Upper lobe of right lung (tissue), 1 donor: ENCODE results near the gene B3GNT8. TPM values are rescaled to one million over a fixed set of nuclear protein-coding genes. Genes with fewer than 3 reads are reported as not detected.
"Not testable (repeated sequence)": the region's sequence is repeated elsewhere in the genome, so short reads cannot be mapped to it uniquely, and the experiment has no call there.

Experiments used
- ATAC-seq: fragments of 200-7000 bp; cut with Tn5 transposase; one replicate; pipeline ENCODE4 v1.9.1; 2020; ENCODE audit warnings: mild to moderate bottlenecking, moderate library complexity
- DNase-seq: peaks from one replicate; pipeline ENCODE4 v3.0.0-alpha.2; 2020
- H3K27ac ChIP-seq: fragments of 200-600 bp; one replicate; pipeline ENCODE4 v1.8.0; 2022
- H3K27me3 ChIP-seq: fragments of 200-600 bp; one replicate; pipeline ENCODE4 v1.8.0; 2022; ENCODE audit warnings: mild to moderate bottlenecking
- H3K36me3 ChIP-seq: fragments of 200-600 bp; one replicate; pipeline ENCODE4 v1.8.0; 2022
- H3K4me1 ChIP-seq: fragments of 200-600 bp; one replicate; pipeline ENCODE4 v1.8.0; 2022
- H3K4me3 ChIP-seq: fragments of 200-600 bp; one replicate; pipeline ENCODE4 v1.8.0; 2022; ENCODE audit warnings: mild to moderate bottlenecking
- H3K9me3 ChIP-seq: fragments of 200-600 bp; one replicate; pipeline ENCODE4 v1.8.0; 2022
- intact Hi-C: fragments of 100-400 bp; cut with DNase I; formaldehyde crosslinking; loops from one replicate; pipeline ENCODE4 v1.11.0; 2022
- long read RNA-seq: library from polyadenylated mRNA; unstranded; transcript quantifications from one replicate; pipeline ENCODE4 v2.0.0, GENCODE V29; 2021
- total RNA-seq: library from RNA; stranded (reverse); fragmentation: NEBNext Ultra II Directional; extraction: Animal tissue kit (Norgen Biotek cat#: 25700); gene quantifications from one replicate; pipeline ENCODE4 v1.2.1, GENCODE V29; 2021
- TF ChIP-seq, protein P1 (sequence below): fragments of 200-600 bp; IDR thresholded peaks from one replicate; pipeline ENCODE4 v1.8.0; 2022; ENCODE audit warnings: antibody characterized with exemption
- donor health status: DM: no; HTN: yes; CAD: no; lungs with severe emphysema.

B3GNT8 gene, protein sequence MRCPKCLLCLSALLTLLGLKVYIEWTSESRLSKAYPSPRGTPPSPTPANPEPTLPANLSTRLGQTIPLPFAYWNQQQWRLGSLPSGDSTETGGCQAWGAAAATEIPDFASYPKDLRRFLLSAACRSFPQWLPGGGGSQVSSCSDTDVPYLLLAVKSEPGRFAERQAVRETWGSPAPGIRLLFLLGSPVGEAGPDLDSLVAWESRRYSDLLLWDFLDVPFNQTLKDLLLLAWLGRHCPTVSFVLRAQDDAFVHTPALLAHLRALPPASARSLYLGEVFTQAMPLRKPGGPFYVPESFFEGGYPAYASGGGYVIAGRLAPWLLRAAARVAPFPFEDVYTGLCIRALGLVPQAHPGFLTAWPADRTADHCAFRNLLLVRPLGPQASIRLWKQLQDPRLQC
- total RNA-seq = 31.3 TPM
- long read RNA-seq, transcript B3GNT8-202 (2 exons, 463 nt) = major isoform, 7 of 77 reads
- long read RNA-seq, partial matches to known transcripts = 44 of 77 reads
- long read RNA-seq, other reads (novel, unspliced or antisense) = 26 of 77 reads

DNA sequence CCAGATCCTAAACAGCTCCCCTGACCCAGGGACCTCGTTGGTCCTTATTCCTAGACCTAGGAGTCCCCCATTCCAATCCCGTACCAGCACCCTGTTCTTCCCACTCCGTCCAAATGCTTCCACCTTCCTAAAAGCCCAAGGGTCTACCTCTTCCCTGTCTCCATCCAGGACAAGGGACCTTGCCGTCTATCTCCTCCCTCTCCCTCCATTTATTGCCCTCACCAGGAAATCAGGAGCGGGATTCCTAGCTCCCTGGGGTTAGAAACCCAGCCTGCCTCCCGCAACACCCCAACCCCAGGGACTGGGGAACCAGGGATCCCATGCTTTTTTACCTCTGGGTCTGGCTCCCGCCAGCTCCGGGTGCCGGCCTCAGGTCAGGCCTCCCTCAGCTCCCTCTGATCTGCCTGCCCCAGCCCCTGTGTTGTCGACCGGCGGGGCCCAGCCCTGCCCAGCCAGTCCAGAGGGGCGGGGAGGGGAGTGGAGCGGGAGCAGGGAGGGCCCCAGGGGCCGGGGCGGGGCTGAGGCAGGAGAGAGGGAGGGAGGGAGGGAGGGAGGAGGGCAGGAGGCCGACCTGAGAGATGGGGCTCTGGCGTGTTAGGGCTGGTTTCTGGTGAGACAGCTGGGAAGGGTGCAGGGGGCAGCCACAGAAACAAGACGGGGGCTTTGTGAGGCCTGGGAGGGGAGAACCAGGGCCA, at the start of gene B3GNT8:
Gene B3GNT8 (minus strand): TSS at position 423 of the 695 bp plus-strand sequence. CDS start 596 bp downstream, outside the sequence.
- H3K9me3 ChIP-seq = no peaks in the 10 kb centered on the region
- H3K36me3 ChIP-seq = peaks cover 54% of the 10 kb centered on the region
- DNase-seq = peak; percentile 96
- H3K27ac ChIP-seq = peak within 1 kb of the TSS; percentile 87
- H3K4me3 ChIP-seq = peak within 1 kb of the TSS; percentile 68
- peaks cover 34% of the 10 kb centered on the region for H3K4me1 ChIP-seq
- TF ChIP-seq, protein P1, sequence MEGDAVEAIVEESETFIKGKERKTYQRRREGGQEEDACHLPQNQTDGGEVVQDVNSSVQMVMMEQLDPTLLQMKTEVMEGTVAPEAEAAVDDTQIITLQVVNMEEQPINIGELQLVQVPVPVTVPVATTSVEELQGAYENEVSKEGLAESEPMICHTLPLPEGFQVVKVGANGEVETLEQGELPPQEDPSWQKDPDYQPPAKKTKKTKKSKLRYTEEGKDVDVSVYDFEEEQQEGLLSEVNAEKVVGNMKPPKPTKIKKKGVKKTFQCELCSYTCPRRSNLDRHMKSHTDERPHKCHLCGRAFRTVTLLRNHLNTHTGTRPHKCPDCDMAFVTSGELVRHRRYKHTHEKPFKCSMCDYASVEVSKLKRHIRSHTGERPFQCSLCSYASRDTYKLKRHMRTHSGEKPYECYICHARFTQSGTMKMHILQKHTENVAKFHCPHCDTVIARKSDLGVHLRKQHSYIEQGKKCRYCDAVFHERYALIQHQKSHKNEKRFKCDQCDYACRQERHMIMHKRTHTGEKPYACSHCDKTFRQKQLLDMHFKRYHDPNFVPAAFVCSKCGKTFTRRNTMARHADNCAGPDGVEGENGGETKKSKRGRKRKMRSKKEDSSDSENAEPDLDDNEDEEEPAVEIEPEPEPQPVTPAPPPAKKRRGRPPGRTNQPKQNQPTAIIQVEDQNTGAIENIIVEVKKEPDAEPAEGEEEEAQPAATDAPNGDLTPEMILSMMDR = no peak
- intact Hi-C loops = no loop called here
- peak; percentile 90 for ATAC-seq
- H3K27me3 ChIP-seq = no peaks in the 10 kb centered on the region

DNA sequence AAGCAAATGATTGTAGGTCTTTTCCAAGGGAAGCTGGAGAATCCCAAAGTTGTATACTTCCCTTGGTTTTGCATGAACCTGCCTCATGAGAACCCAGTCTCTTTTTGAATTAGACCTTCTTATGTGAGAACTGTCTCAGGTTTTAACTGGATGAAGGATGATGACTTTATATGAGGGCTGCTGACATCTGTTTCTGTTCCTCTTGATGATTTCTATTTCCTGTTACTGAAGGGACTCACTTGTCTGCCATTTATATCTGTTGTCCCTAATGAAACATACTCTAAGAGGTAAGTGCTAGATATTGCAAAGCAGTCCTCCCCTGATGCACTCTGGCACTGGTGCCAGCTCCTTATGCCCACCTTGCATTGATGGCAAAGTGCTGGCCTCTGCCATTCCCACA, 49.4 kb upstream of the B3GNT8 start:
- no peaks in the 10 kb centered on the region for H3K9me3 ChIP-seq
- H3K36me3 ChIP-seq = no peaks in the 10 kb centered on the region
- intact Hi-C loops = no loop called here
- ATAC-seq = no peak
- no peak overlapping the region for H3K4me3 ChIP-seq
- H3K27ac ChIP-seq = no peak overlapping the region
- TF ChIP-seq, protein P1 = no peak
- H3K27me3 ChIP-seq = peaks cover 19% of the 10 kb centered on the region
- H3K4me1 ChIP-seq = peaks cover 9% of the 10 kb centered on the region
- no peak for DNase-seq

DNA sequence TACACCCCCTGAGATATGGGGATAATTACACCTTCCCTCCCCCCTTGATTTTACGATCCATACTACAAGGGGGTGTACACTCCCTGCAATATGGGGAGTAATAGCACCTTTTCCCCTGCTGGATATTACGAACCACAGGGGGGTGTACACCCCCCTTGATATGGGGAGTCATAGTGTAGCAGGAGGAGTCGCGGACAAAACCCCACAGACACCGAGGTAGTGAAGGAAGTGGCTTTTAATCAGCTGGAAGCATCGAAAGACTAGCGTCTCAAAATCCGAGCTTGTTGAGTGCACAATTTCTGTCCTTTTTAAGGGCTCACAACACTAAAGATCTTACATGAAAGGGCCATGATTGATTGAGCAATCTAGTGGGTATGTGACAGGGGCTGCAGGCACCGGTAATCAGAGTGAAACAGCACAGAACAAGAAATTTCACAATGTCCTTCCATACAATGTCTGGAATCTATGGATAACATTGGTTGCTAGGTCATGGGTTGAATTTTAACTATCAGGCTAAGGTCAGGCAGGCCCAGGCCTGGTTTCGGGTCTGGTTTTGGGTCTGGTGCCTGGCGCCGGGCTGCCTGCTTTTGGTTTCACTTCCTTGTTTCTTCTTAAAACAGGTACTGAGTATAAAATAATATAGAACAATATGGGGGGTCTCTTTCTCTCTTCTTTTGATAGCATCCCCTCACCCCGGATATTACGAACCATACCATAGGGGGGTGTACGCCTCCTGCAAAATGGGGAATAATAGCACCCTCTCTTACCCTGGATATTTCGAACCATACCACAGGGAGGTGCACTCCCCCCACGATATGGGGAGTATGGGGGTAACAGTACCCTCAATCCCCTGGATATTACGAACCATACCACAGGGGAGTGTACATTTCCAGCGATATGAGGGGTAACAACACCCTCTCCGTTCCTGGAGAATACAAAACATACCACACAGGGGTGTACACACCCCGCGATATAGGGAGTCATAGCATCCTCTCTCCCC, 36.4 kb upstream of the B3GNT8 start:
- DNase-seq, H3K4me3 ChIP-seq, H3K9me3 ChIP-seq, H3K27me3 ChIP-seq, H3K27ac ChIP-seq, intact Hi-C loops, H3K36me3 ChIP-seq: not testable (repeated sequence)
- H3K4me1 ChIP-seq = peaks cover 10% of the 10 kb centered on the region
- peak; percentile 15 for ATAC-seq

DNA sequence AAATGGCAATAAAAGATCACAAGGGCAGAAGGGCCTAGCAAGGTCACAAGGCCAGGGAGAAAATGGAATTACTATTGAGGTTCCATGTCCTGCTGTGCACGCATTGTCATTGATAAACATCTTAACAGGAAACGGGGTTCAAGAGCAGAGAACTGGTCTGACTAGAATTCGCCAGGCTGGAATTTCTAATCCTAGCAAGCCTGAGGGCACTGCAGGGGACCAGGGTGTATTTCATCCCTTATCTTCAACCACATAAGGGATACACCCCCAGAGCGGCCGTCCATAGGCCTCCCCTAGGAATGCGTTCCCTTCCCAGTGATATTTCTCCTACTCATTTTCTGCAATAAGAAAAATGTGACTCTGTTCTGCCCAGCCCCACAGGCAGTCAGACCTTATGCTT, 35.3 kb upstream of the B3GNT8 start:
- Histone ChIP-seq H3K4me3 (no peak overlapping the region), H3K4me1 (peaks cover 10% of the 10 kb centered on the region), H3K27me3 (no peaks in the 10 kb centered on the region), H3K9me3 (no peaks in the 10 kb centered on the region), H3K36me3 (no peaks in the 10 kb centered on the region), H3K27ac (no peak overlapping the region)
- intact Hi-C loops = no loop called here
- ATAC-seq = no peak
- TF ChIP-seq, protein P1 = no peak
- no peak for DNase-seq

DNA sequence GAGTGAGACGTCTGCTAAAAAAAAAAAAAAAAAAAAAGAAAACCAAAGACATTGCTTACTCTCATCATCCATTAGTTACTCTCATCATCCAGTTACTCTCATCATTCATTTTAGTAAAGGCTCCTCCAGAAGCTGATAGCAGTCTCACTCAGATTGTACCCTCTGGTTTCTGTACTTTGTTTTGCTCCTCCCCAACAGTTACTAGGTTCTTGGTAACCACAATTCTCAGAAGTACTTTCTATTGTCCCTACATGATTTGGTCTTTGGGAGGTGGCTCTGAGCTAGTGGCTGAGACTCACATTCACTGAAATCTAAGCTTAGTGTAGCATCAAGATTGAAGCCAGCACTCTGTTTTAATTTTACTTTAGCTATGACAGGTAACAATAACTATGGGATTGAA, 30.1 kb upstream of the B3GNT8 start:
- Histone ChIP-seq H3K27me3 (no peaks in the 10 kb centered on the region), H3K9me3 (no peaks in the 10 kb centered on the region), H3K27ac (no peak overlapping the region), H3K4me3 (no peak overlapping the region), H3K4me1 (peaks cover 20% of the 10 kb centered on the region), H3K36me3 (no peaks in the 10 kb centered on the region)
- ATAC-seq (no peak), DNase-seq (no peak)
- intact Hi-C loops = no loop called here
- TF ChIP-seq, protein P1 = no peak
